Stimulated activated CD8-positive, alpha-beta memory T cell treated with anti-CD3 and anti-CD28 coated beads, Interleukin-12 subunit alpha, Interleukin-12 subunit beta, amount 100 ng/mL, for 4 hours (primary cell): Measurements from ENCODE around the gene OR51M1.
"Not testable (repeated sequence)": the region's sequence is repeated elsewhere in the genome, so short reads cannot be mapped to it uniquely, and the experiment has no call there.

ENCODE experiments used
- DNase-seq: peaks from one replicate; pipeline ENCODE4 v3.0.0-alpha.2; 2020; ENCODE audit warnings: low read depth

OR51M1 gene

GRCh38 chr11:5383576-5383975 lies at the start of gene OR51M1:
TSS of gene OR51M1 (plus strand) at chr11:5383812. CDS start at chr11:5389399, 5,587 bp downstream.
- no peak for DNase-seq

GRCh38 chr11:5335170-5335569 lies 48.4 kb upstream of the OR51M1 start:
- DNase-seq = no peak

GRCh38 chr11:5336331-5336730 lies 47.3 kb upstream of the OR51M1 start:
- no peak for DNase-seq

GRCh38 chr11:5337253-5337652 lies 46.4 kb upstream of the OR51M1 start:
- DNase-seq = not testable (repeated sequence)

- DNase-seq = no peak
These were observed 43.8 kb upstream of the OR51M1 start for GRCh38 chr11:5339771-5340322.

GRCh38 chr11:5343474-5344335 lies 39.9 kb upstream of the OR51M1 start, which contains the start of gene OR51B5:
TSS of gene OR51B5 (minus strand) at chr11:5343524. CDS start at chr11:5343524, 0 bp downstream.
- DNase-seq = no peak

- no peak for DNase-seq
These were observed 37.8 kb upstream of the OR51M1 start for GRCh38 chr11:5345831-5346230.

- no peak for DNase-seq
These were observed 34.9 kb upstream of the OR51M1 start for GRCh38 chr11:5348551-5349194.

- no peak for DNase-seq
These were observed 34.1 kb upstream of the OR51M1 start for GRCh38 chr11:5349550-5349949.

GRCh38 chr11:5351208-5351607 lies 32.4 kb upstream of the OR51M1 start, which contains the start of gene OR51B6:
TSS of gene OR51B6 (plus strand) at chr11:5351508. CDS start at chr11:5351508, 0 bp downstream.
- no peak for DNase-seq

- DNase-seq = not testable (repeated sequence)
These were observed 27.6 kb upstream of the OR51M1 start for GRCh38 chr11:5356031-5356430.

- DNase-seq = no peak
These were observed 21.5 kb upstream of the OR51M1 start for GRCh38 chr11:5362017-5362625.

- DNase-seq = no peak
These were observed 19.9 kb upstream of the OR51M1 start for GRCh38 chr11:5363679-5364078.

- DNase-seq = no peak
These were observed 19.4 kb upstream of the OR51M1 start for GRCh38 chr11:5364214-5364613.

- DNase-seq = not testable (repeated sequence)
These were observed 17.2 kb upstream of the OR51M1 start for GRCh38 chr11:5366365-5366764.

- DNase-seq = no peak
These were observed 16.8 kb upstream of the OR51M1 start for GRCh38 chr11:5366856-5367255.

- DNase-seq = no peak
These were observed 16.1 kb upstream of the OR51M1 start for GRCh38 chr11:5367448-5368074.

GRCh38 chr11:5368502-5369043 lies 15.0 kb upstream of the OR51M1 start:
- DNase-seq = no peak

- DNase-seq = no peak
These were observed 13.8 kb upstream of the OR51M1 start for GRCh38 chr11:5369789-5370188.

GRCh38 chr11:5380740-5381342 lies 2.8 kb upstream of the OR51M1 start:
- no peak for DNase-seq

GRCh38 chr11:5384335-5384734 lies 723 bp downstream of the OR51M1 start:
- DNase-seq = no peak
